ENCODE data around the gene ZDHHC19.
"Not testable (repeated sequence)": the region's sequence is repeated elsewhere in the genome, so short reads cannot be mapped to it uniquely, and the experiment has no call there.

Gene ZDHHC19

DNA sequence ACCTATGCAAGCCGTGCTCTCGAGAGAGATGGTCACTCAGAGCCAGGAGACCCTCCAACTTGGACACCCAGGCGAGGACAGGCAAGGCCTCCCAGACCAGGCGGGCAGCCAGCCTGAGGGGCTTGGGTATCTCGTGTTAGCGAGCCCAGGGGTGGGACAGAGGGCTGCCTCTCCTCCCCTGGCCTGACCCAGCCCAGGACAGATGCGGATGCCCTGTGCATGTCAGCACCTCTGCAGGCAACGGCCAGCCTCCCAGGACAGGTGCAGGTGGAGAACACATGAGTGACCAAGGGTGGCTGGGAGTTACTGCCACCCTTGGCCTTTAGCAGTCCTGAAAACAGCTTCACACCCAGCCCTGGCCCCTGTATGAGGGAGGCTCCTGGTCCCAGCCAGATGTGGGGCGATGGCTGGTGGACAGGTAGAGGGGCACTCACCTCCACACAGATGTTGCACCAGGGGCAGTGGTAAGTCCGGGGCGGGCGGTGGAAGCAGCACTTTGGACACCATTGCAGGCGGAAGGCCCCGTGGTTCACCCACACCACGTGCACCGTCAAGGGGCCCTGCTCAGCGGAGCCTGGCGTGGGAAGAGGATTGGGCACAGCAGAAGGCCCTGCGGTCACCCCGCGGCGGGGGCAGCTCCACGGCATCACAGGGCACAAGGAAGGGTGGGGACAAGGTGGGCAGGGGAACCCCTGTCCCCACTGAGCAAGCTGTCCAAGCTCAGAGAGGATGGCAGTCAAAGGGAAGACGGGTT lies 2.1 kb downstream of the ZDHHC19 start:
- Histone ChIP-seq H3K27ac (ENCODE audit: low read depth, low read length) (no peak overlapping the region), H3K36me3 (ENCODE audit: insufficient read depth, low read length) (no peaks in the 10 kb centered on the region), H3K9ac (ENCODE audit: low read length) (no peak overlapping the region), H3K9me3 (ENCODE audit: low read length) (no peaks in the 10 kb centered on the region), H3K4me1 (ENCODE audit: insufficient read depth, low read length) (no peaks in the 10 kb centered on the region), H3K4me3 (ENCODE audit: low read depth in 1 of 2, low read length in 2 of 2) (no peak overlapping the region), H3K27me3 (ENCODE audit: control insufficient read depth in 1 of 2, insufficient read depth in 2 of 2, low read length in 2 of 2) (peaks cover 0 to 17% of the 10 kb centered on the region in 2 donors)

DNA sequence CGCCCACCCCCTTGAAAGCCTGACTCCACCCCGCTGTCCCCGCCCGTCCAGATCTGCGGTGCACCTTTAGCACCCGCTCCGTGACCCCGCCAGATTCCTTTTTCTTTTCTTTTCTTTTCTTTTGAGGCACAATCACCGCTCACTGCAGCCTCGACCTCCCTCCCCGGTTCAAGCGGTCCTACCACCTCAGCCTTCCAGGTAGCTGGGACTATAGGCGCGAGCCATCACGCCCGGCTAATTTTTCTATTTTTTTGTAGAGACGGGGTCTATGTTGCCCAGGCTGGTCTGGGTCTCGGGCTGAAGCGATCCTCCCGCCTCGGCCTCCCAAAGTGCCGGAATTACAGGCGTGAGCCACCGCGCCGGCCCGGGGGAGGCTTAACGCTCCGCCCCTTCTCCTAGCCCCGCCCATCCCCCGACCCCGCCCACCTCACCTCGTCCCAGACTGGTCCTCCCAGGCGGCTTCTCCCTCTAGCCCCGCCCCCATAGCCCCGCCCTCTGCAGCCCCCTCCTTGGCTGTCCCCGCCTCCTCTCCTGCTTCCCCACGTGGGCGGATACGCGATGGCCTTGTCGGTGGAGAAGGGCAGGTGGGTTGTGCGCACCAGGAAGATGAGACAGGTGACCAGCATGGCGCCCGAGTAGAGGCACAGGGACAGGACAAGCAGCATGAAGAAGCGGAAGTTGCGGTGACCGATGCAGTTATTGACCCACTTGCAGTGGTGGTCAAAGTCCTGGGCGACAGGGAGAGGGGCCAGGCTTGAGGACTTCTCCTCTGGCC lies 3.2 kb downstream of the ZDHHC19 start:
- Histone ChIP-seq H3K36me3 (ENCODE audit: insufficient read depth, low read length) (no peaks in the 10 kb centered on the region), H3K4me3 (ENCODE audit: low read depth in 1 of 2, low read length in 2 of 2) (peak overlapping the region in 1 of 2 donors; percentile 13), H3K27me3 (ENCODE audit: control insufficient read depth in 1 of 2, insufficient read depth in 2 of 2, low read length in 2 of 2) (peaks cover 0 to 17% of the 10 kb centered on the region in 2 donors), H3K9ac (ENCODE audit: low read length) (no peak overlapping the region), H3K4me1 (ENCODE audit: insufficient read depth, low read length) (peaks cover 3% of the 10 kb centered on the region), H3K27ac (ENCODE audit: low read depth, low read length) (no peak overlapping the region), H3K9me3 (ENCODE audit: low read length) (no peaks in the 10 kb centered on the region)

- Histone ChIP-seq H3K9me3 (ENCODE audit: low read length) (no peaks in the 10 kb centered on the region), H3K36me3 (ENCODE audit: insufficient read depth, low read length) (no peaks in the 10 kb centered on the region), H3K4me3 (ENCODE audit: low read depth in 1 of 2, low read length in 2 of 2) (no peak overlapping the region), H3K27me3 (ENCODE audit: control insufficient read depth in 1 of 2, insufficient read depth in 2 of 2, low read length in 2 of 2) (peaks cover 0 to 17% of the 10 kb centered on the region in 2 donors), H3K27ac (ENCODE audit: low read depth, low read length) (no peak overlapping the region), H3K9ac (ENCODE audit: low read length) (no peak overlapping the region), H3K4me1 (ENCODE audit: insufficient read depth, low read length) (peaks cover 5% of the 10 kb centered on the region)
These were observed 3.9 kb downstream of the ZDHHC19 start for GRCh38 chr3:196207159-196207832.

DNA sequence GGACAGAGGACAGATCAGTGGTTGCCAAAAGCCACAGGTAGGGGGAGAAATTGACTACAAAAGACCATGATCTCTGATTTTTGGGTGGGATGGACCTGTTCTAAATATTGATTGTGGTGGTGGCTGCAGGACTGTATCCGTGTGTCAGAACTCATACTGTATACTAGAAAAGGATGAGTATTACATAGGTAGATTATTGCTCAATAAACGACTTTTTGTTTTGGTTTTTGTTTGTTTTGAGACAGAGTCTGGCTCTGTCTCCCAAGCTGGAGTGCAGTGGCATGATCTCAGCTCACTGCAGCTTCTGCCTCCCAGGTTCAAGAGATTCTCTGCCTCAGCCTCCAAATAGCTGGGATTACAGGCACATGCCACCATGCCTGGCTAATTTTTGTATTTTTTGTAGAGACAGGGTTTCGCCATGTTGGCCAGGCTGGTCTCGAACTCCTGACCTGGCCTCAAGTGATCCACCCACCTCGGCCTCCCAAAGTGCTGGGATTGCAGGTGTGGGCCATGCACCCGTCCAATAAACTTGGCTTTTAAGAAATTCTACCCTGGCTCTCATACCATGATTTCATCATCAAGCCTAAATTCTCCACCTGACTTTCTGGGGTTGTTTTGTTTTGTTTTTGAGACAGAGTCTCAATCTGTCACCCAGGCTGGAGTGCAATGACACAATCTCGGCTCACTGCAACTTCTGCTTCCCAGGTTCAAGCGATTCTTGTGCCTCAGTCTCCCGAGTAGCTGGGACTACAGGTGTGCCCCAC lies 5.6 kb downstream of the ZDHHC19 start:
- not testable (repeated sequence) for H3K4me3 ChIP-seq (ENCODE audit: low read depth in 1 of 2, low read length in 2 of 2); H3K36me3 ChIP-seq (ENCODE audit: insufficient read depth, low read length); H3K9ac ChIP-seq (ENCODE audit: low read length); H3K4me1 ChIP-seq (ENCODE audit: insufficient read depth, low read length); H3K27ac ChIP-seq (ENCODE audit: low read depth, low read length); H3K9me3 ChIP-seq (ENCODE audit: low read length)
- peaks cover 0 to 17% of the 10 kb centered on the region in 2 donors for H3K27me3 ChIP-seq (ENCODE audit: control insufficient read depth in 1 of 2, insufficient read depth in 2 of 2, low read length in 2 of 2)

- Histone ChIP-seq H3K36me3 (ENCODE audit: insufficient read depth, low read length) (no peaks in the 10 kb centered on the region), H3K9ac (ENCODE audit: low read length) (no peak overlapping the region), H3K27me3 (ENCODE audit: control insufficient read depth in 1 of 2, insufficient read depth in 2 of 2, low read length in 2 of 2) (peaks cover 0 to 17% of the 10 kb centered on the region in 2 donors), H3K27ac (ENCODE audit: low read depth, low read length) (no peak overlapping the region), H3K4me1 (ENCODE audit: insufficient read depth, low read length) (peaks cover 5% of the 10 kb centered on the region), H3K4me3 (ENCODE audit: low read depth in 1 of 2, low read length in 2 of 2) (no peak overlapping the region), H3K9me3 (ENCODE audit: low read length) (no peaks in the 10 kb centered on the region)
These were observed 7.4 kb downstream of the ZDHHC19 start for GRCh38 chr3:196203846-196204245.

DNA sequence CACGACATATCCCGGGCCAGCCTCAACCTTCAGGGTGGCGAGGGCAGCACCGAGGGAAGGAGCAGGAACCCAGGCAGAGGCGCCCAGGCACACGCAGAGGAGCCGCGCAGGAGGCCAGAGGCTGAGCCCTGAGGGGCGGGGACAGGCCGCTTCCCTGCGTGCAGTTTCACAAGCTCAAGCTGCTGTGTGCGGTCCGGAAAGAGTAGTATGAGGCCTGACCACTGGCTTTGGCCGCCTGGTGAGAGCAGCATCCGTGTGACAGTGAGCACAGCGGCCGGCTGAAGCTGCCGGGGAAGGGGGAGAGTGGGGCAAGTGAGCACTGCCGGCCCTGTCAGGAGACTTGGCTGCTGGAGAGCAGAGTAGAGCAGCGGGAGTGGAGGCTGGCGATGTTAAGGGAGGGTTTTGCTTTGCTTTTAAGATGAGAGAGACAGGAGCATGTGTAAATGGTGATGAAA lies 8.7 kb downstream of the ZDHHC19 start:
- no peaks in the 10 kb centered on the region for H3K9me3 ChIP-seq (ENCODE audit: low read length)
- no peak overlapping the region for H3K9ac ChIP-seq (ENCODE audit: low read length)
- peaks cover 5% of the 10 kb centered on the region for H3K4me1 ChIP-seq (ENCODE audit: insufficient read depth, low read length)
- H3K4me3 ChIP-seq (ENCODE audit: low read depth in 1 of 2, low read length in 2 of 2), result no peak overlapping the region
- peaks cover 0 to 10% of the 10 kb centered on the region in 2 donors for H3K27me3 ChIP-seq (ENCODE audit: control insufficient read depth in 1 of 2, insufficient read depth in 2 of 2, low read length in 2 of 2)
- no peaks in the 10 kb centered on the region for H3K36me3 ChIP-seq (ENCODE audit: insufficient read depth, low read length)
- no peak overlapping the region for H3K27ac ChIP-seq (ENCODE audit: low read depth, low read length)

- Histone ChIP-seq H3K9ac (ENCODE audit: low read length) (no peak overlapping the region), H3K9me3 (ENCODE audit: low read length) (no peaks in the 10 kb centered on the region), H3K4me1 (ENCODE audit: insufficient read depth, low read length) (peaks cover 5% of the 10 kb centered on the region), H3K27ac (ENCODE audit: low read depth, low read length) (no peak overlapping the region), H3K36me3 (ENCODE audit: insufficient read depth, low read length) (no peaks in the 10 kb centered on the region), H3K4me3 (ENCODE audit: low read depth in 1 of 2, low read length in 2 of 2) (no peak overlapping the region), H3K27me3 (ENCODE audit: control insufficient read depth in 1 of 2, insufficient read depth in 2 of 2, low read length in 2 of 2) (no peaks in the 10 kb centered on the region)
These were observed 12.1 kb downstream of the ZDHHC19 start for GRCh38 chr3:196198771-196199753.

DNA sequence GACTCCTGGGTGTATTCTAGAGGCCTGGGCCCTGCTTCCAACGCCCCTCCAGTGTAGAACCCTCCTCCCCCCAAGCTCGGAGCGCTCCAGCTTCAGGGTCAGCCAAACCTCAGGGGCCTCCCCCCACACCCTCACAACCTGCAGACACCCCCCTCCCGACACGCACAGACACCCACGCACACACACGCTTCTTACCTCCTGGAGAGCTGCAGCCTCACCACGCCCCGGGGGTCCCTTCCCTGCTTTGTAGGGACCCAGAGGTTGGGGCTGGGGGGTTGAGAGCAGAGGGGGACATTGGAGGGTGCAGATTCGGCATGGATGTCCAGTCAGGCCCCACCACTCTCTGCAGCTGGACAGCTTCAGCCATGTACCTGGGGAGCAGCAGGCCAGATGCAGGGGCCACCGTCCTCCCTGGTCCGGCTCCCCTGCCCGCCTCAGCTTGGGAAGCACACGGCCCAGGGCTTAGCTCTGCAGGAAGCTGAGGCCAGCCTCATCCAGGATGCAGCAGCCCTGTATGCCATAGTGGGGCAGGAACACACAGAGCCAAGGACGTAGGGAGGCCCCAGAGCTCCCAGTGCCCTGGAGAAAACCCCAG lies 13.0 kb downstream of the ZDHHC19 start:
- H3K27ac ChIP-seq (ENCODE audit: low read depth, low read length), result no peak overlapping the region
- H3K4me1 ChIP-seq (ENCODE audit: insufficient read depth, low read length), result peaks cover 4% of the 10 kb centered on the region
- no peak overlapping the region for H3K9ac ChIP-seq (ENCODE audit: low read length)

DNA sequence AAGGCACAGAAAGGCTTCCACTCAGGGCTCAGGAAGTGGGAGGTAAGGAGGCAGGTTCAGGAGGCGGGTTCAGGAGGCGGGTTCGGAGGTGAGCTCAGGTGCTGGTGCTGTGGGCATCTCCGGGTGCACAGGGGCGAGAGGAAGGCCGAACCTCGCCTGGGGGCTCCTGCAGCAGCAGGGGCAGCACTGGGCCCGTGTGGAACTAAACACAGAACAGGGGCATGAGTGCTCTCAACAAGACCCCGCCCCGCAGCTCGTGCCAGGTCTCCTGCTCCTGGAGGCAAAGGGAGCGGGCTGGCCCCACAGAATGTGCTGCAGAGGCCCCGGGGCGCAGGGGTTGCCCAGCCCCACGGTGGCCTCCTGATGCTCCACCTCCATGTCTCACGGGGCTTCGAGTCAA lies 13.7 kb downstream of the ZDHHC19 start:
- Histone ChIP-seq H3K4me1 (ENCODE audit: insufficient read depth, low read length) (no peaks in the 10 kb centered on the region), H3K36me3 (ENCODE audit: insufficient read depth, low read length) (no peaks in the 10 kb centered on the region), H3K27ac (ENCODE audit: low read depth, low read length) (no peak overlapping the region), H3K9me3 (ENCODE audit: low read length) (no peaks in the 10 kb centered on the region), H3K4me3 (ENCODE audit: low read depth in 1 of 2, low read length in 2 of 2) (no peak overlapping the region), H3K27me3 (ENCODE audit: control insufficient read depth in 1 of 2, insufficient read depth in 2 of 2, low read length in 2 of 2) (no peaks in the 10 kb centered on the region), H3K9ac (ENCODE audit: low read length) (no peak overlapping the region)

More for the DNA sequence above, 13.0 kb downstream of the ZDHHC19 start:
- Histone ChIP-seq H3K36me3 (ENCODE audit: insufficient read depth, low read length) (no peaks in the 10 kb centered on the region), H3K27me3 (ENCODE audit: control insufficient read depth in 1 of 2, insufficient read depth in 2 of 2, low read length in 2 of 2) (no peaks in the 10 kb centered on the region), H3K4me3 (ENCODE audit: low read depth in 1 of 2, low read length in 2 of 2) (no peak overlapping the region), H3K9me3 (ENCODE audit: low read length) (no peaks in the 10 kb centered on the region)

DNA sequence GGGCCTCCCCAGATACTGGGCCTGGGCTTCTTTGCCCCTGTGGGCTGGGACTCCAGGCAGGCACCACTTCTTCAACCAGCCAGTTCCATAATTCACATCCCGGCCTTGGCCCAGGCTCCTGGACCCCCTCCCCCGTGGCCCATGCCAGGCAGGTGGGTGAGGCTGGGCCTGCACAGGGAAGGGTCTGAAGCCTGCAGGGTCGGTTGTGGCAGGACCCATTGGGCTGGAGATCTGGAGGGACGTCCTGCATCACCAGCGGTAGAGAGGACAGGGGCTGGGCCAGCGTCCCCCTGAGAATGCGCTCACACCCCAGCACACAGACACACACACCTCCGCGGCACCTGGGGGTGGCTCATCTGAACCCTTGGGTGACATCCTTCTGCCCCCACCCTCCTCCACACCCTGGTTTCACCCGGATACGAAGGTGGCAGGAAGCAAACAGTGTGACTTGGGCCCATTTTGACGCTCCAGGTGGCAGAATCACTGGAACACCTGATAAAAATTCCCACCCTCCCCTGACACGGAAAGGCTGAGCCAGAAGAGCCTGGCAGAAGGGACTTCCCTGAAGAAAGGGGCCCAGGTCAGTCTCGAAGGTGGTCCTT lies 15.4 kb downstream of the ZDHHC19 start:
- Histone ChIP-seq H3K36me3 (ENCODE audit: insufficient read depth, low read length) (no peaks in the 10 kb centered on the region), H3K9ac (ENCODE audit: low read length) (no peak overlapping the region), H3K9me3 (ENCODE audit: low read length) (no peaks in the 10 kb centered on the region), H3K4me1 (ENCODE audit: insufficient read depth, low read length) (no peaks in the 10 kb centered on the region), H3K27me3 (ENCODE audit: control insufficient read depth in 1 of 2, insufficient read depth in 2 of 2, low read length in 2 of 2) (no peaks in the 10 kb centered on the region), H3K27ac (ENCODE audit: low read depth, low read length) (no peak overlapping the region), H3K4me3 (ENCODE audit: low read depth in 1 of 2, low read length in 2 of 2) (no peak overlapping the region)

Data from muscle layer of colon (tissue), 2 donors.